ENCODE data around the gene MAPK6. TPM values are rescaled to one million over a fixed set of nuclear protein-coding genes. Genes with fewer than 3 reads are reported as not detected.

MAPK6 gene
- total RNA-seq, 1 donor = 74.9 TPM

DNA sequence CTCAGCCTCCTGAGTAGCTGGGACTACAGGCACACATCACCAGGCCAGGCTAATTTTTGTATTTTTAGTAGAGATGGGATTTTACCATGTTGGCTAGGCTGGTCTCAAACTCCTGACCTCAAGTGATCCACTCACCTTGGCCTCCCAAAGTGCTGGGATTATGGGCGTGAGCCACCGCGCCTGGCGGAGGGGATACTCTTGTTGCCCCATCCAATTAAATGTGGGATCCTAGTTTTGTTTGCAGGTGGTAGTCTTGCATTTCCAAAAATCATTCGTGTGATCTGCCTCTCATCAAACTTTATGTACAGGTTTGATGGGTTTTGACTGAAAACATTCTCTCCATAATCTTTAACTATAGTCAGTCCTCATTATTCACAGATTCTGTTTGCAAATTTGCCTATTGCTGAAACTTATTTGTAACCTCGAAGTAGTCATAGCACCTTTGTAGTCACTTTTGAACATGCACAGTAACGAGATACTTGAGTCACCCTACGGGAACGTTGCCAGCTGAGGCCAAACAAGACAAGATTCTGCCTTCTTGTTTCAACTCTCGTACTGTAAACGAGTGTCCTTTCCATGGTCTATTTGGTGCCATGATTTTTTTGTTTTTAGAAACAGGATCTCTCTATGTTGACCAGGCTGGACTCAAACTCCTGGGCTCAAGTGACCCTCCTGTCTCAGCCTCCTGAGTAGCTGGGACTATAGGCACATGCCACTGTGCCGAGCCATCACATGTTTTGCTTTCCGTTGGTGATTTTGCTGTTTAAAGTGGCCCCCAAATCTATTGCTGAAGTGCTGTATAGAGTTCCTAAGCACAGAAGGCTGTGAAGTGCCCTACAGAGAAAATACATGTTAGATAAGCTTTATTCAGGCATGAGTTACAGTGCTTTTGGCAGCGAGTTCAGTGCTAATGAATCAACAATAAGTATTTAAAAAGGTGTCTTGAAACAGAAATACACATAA is 8.1 kb upstream of the MAPK6 start:
- H3K4me3 ChIP-seq (ENCODE audit: low read depth, low read length) = no peak overlapping the region
- TF ChIP-seq, protein P1, sequence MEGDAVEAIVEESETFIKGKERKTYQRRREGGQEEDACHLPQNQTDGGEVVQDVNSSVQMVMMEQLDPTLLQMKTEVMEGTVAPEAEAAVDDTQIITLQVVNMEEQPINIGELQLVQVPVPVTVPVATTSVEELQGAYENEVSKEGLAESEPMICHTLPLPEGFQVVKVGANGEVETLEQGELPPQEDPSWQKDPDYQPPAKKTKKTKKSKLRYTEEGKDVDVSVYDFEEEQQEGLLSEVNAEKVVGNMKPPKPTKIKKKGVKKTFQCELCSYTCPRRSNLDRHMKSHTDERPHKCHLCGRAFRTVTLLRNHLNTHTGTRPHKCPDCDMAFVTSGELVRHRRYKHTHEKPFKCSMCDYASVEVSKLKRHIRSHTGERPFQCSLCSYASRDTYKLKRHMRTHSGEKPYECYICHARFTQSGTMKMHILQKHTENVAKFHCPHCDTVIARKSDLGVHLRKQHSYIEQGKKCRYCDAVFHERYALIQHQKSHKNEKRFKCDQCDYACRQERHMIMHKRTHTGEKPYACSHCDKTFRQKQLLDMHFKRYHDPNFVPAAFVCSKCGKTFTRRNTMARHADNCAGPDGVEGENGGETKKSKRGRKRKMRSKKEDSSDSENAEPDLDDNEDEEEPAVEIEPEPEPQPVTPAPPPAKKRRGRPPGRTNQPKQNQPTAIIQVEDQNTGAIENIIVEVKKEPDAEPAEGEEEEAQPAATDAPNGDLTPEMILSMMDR (IDR thresholded peaks at IDR 0.05; ENCODE audit: insufficient read depth, low read length) = no peak
- peak; percentile 75 for DNase-seq (ENCODE audit: low read depth)

DNA sequence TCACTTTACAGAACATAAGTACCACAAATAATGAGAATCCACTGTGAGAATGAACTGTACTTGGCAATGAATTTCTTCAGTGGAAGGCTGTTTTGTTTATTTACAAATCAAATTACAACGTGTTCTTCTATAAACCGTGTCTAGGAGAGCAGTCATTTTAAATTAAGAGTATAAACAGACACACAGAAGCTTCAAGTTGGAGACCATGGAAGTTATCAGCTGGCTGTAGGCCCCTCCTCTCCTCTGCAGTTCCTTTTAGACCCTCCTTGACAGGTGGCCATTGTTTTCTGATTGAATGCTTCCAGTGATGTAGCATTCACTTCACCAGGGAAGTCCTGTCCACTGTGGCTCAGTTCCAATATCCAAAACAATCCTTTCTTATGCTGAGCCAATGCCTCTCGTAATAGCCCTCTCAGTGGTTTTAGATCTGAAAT is 7.3 kb upstream of the MAPK6 start:
- H3K4me3 ChIP-seq (ENCODE audit: low read depth, low read length) = no peak overlapping the region
- DNase-seq (ENCODE audit: low read depth) = peak; percentile 68
- TF ChIP-seq, protein P1 (IDR thresholded peaks at IDR 0.05; ENCODE audit: insufficient read depth, low read length) = no peak

DNA sequence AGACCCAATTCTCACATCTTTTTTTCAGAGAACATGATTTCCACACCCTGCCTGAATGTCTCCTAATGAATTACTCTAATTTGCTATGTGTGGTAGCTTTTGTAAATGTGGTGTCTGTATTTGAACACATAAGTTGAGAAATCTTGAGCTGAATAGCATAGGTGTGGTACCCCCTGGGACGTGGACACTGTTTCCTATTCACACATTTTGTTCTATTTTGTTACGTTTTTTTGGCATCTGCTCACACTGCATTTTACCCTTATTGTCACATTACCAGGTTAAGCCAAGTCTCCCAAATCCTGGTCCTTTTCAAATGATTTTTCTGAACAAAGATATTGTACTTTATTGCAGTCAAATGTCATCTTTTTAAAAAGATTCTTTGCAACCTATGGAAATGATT is 6.8 kb upstream of the MAPK6 start:
- TF ChIP-seq, protein P1 (IDR thresholded peaks at IDR 0.05; ENCODE audit: insufficient read depth, low read length) = no peak
- no peak for DNase-seq (ENCODE audit: low read depth)
- H3K4me3 ChIP-seq (ENCODE audit: low read depth, low read length) = no peak overlapping the region

DNA sequence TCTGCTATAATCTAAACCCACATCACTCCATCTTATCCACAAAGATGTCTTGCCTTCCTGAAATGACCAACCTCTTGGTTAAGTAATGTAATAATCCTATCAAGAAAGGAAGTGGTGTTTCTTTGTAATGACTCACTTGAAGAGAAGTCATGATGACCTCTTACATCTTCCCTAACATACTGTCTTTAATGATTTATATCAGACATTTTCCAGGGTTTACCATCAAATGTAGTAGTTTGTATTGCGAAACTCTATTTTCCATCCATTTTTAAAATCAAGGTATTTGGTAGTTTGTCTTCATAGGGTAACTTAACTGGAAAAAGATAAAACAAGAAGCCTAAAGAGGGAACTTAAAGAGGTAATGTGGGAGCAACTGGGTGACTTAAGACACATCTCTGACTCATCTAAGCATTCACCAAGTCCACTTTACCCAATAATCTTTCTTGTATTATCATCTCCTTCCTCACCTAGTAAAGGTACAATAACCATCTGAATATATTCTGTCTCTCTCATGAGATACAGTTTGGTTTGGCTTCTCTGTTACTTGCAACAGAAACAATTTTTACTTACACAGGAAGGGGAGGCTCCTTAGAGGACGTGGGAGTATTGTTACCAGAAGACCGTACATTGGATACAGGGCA is 5.7 kb upstream of the MAPK6 start:
- DNase-seq (ENCODE audit: low read depth) = peak; percentile 32
- TF ChIP-seq, protein P1 (IDR thresholded peaks at IDR 0.05; ENCODE audit: insufficient read depth, low read length) = no peak
- H3K4me3 ChIP-seq (ENCODE audit: low read depth, low read length) = no peak overlapping the region

DNA sequence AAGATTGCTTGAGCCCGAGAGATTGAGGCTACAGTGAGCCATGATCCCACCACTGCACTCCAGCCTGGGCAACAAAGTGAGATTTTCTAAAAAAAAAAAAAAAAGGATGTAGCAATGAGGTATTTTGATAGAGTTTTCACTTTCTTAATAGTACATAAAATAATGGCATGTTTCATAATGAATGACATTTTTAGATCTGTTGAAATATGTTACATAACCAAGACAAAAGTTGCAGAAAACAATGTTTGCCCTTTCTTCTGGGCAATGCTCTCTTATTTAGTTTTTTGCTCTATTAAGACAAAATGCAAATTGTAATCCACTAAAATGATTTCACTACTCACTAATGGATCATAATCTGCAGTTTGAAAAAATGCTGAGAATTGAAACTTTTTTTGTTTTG is 4.4 kb upstream of the MAPK6 start:
- no peak for DNase-seq (ENCODE audit: low read depth)
- TF ChIP-seq, protein P1 (IDR thresholded peaks at IDR 0.05; ENCODE audit: insufficient read depth, low read length) = no peak
- H3K4me3 ChIP-seq (ENCODE audit: low read depth, low read length) = no peak overlapping the region

DNA sequence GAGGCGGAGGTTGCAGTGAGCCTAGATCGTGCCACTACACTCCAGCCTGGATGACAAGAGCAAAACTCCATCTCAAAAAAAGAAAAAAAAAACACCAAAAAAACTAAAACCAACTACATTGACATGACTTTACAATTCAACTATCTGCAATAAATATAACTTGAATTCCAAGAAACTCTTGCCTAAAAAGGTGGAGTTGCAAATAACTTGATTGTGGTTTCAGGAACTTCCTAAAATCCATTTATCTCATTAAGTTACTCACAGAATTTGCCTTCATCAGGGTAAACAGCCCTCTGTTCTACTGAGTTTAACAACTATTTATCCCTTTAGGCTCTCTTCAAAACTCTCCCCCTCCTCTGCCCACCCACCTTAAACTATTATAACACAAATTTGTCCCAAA is 2.7 kb upstream of the MAPK6 start:
- TF ChIP-seq, protein P1 (IDR thresholded peaks at IDR 0.05; ENCODE audit: insufficient read depth, low read length) = no peak
- H3K4me3 ChIP-seq (ENCODE audit: low read depth, low read length) = no peak overlapping the region
- DNase-seq (ENCODE audit: low read depth) = no peak
